ENCODE data around the gene SMC5.
"Not testable (repeated sequence)": the region's sequence is repeated elsewhere in the genome, so short reads cannot be mapped to it uniquely, and the experiment has no call there.

The SMC5 gene

GRCh38 chr9:70263421-70263820, 4.6 kb downstream of the SMC5 start:
- peak; percentile 67 for DNase-seq (ENCODE audit: low read depth)

GRCh38 chr9:70278305-70278704, 19.5 kb downstream of the SMC5 start:
- no peak for DNase-seq (ENCODE audit: low read depth)

- DNase-seq (ENCODE audit: low read depth): no peak
These were observed 25.1 kb downstream of the SMC5 start for GRCh38 chr9:70283848-70284247.

GRCh38 chr9:70285246-70285645, 26.5 kb downstream of the SMC5 start:
- DNase-seq (ENCODE audit: low read depth): peak; percentile 62

GRCh38 chr9:70285981-70286598, 27.3 kb downstream of the SMC5 start:
- DNase-seq (ENCODE audit: low read depth): no peak

- no peak for DNase-seq (ENCODE audit: low read depth)
These were observed 31.8 kb downstream of the SMC5 start for GRCh38 chr9:70290626-70291025.

GRCh38 chr9:70291446-70291845, 32.7 kb downstream of the SMC5 start:
- peak; percentile 58 for DNase-seq (ENCODE audit: low read depth)

- no peak for DNase-seq (ENCODE audit: low read depth)
These were observed 33.5 kb downstream of the SMC5 start for GRCh38 chr9:70292253-70292652.

- DNase-seq (ENCODE audit: low read depth): no peak
These were observed 34.4 kb downstream of the SMC5 start for GRCh38 chr9:70293214-70293613.

- DNase-seq (ENCODE audit: low read depth): peak; percentile 53
These were observed 38.4 kb downstream of the SMC5 start for GRCh38 chr9:70297141-70297540.

- no peak for DNase-seq (ENCODE audit: low read depth)
These were observed 39.5 kb downstream of the SMC5 start for GRCh38 chr9:70298245-70298771.

GRCh38 chr9:70303268-70303667, 44.5 kb downstream of the SMC5 start:
- no peak for DNase-seq (ENCODE audit: low read depth)

GRCh38 chr9:70304810-70305209, 46.0 kb downstream of the SMC5 start:
- DNase-seq (ENCODE audit: low read depth): no peak

- peak; percentile 59 for DNase-seq (ENCODE audit: low read depth)
These were observed 56.6 kb downstream of the SMC5 start for GRCh38 chr9:70315389-70315788.

- peak; percentile 13 for DNase-seq (ENCODE audit: low read depth)
These were observed 59.2 kb downstream of the SMC5 start for GRCh38 chr9:70318002-70318401.

GRCh38 chr9:70322096-70322495, 63.3 kb downstream of the SMC5 start:
- DNase-seq (ENCODE audit: low read depth): no peak

- DNase-seq (ENCODE audit: low read depth): peak; percentile 67
These were observed 66.2 kb downstream of the SMC5 start for GRCh38 chr9:70324963-70325362.

GRCh38 chr9:70328625-70329024, 69.8 kb downstream of the SMC5 start:
- not testable (repeated sequence) for DNase-seq (ENCODE audit: low read depth)

GRCh38 chr9:70340572-70340971, 81.8 kb downstream of the SMC5 start:
- peak; percentile 53 for DNase-seq (ENCODE audit: low read depth)

- DNase-seq (ENCODE audit: low read depth): no peak
These were observed 88.3 kb downstream of the SMC5 start for GRCh38 chr9:70347046-70347445.

- DNase-seq (ENCODE audit: low read depth): peak; percentile 67
These were observed 93.6 kb downstream of the SMC5 start for GRCh38 chr9:70352356-70352755.

- DNase-seq (ENCODE audit: low read depth): peak; percentile 32
These were observed 94.0 kb downstream of the SMC5 start for GRCh38 chr9:70352802-70353201.

- no peak for DNase-seq (ENCODE audit: low read depth)
These were observed 97.0 kb downstream of the SMC5 start for GRCh38 chr9:70355801-70356200.

- peak; percentile 29 for DNase-seq (ENCODE audit: low read depth)
These were observed 104.2 kb downstream of the SMC5 start for GRCh38 chr9:70362952-70363351.

All from EH (cell line).